ENCODE results near the gene LPIN3.

Gene LPIN3

DNA sequence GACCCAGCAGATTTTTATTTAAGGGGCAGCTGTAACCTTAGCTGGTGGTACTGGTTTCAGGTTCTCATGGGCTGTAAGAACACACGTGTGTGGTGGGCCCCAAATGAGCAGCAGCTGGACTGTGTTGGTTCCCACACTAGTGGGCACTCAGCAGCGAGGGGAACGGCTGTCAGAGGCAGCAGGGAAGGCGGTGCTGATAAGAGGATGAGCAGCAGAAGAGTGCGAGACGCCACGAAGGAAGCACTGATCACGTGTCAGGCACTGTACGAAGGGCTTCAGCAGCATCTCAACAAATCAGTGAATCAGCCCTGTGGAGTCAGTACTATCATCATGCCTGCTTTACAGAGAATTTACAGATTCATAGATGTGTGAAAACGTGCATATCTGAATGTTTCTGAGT, 67.0 kb downstream of the LPIN3 start:
- H3K4me2 ChIP-seq (ENCODE audit: low read length): no peak overlapping the region
- peaks cover 12% of the 10 kb centered on the region for H3K4me1 ChIP-seq (ENCODE audit: control insufficient read depth, insufficient read depth, low read length)
- H3K9ac ChIP-seq (ENCODE audit: low read depth, low read length): no peak overlapping the region
- no peak overlapping the region for H3K4me3 ChIP-seq (ENCODE audit: low read length)
- H3K27me3 ChIP-seq (ENCODE audit: control insufficient read depth, insufficient read depth, low read length): no peaks in the 10 kb centered on the region
- peaks cover 77% of the 10 kb centered on the region for H3K36me3 ChIP-seq (ENCODE audit: insufficient read depth, low read length)
- no peaks in the 10 kb centered on the region for H3K9me3 ChIP-seq (replicated peaks; ENCODE audit: low read length)

DNA sequence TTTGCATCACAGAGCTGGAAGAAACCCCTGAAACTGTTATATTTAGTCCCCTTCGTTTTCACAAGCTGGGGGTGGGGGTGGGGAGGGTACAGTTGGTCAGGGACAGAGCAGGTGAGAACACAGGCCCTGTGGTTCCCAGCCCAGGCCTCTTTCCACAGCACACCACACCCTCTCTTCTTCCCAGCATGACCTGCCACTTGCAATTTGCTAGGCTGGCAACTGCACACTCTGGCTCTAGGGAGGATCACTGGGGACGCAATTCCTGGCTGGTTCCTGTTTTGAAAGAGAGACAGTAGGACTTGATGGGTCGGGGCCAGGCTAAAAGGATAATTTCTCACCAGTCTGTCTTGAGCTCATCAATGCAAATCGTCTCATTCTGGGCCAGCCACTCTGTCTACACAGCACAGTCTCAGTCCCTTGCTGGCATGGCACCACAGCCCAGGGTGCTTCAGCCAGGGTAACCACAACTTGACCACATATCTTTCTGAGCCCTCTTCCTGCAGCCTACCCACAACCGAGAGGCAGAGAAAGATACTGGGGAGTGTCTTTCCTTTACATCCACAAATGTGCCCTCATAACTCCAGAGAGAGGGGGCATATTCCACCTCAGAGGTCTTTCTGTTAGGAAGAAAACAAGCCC, 67.7 kb downstream of the LPIN3 start:
- no peak overlapping the region for H3K9ac ChIP-seq (ENCODE audit: low read depth, low read length)
- no peaks in the 10 kb centered on the region for H3K27me3 ChIP-seq (ENCODE audit: control insufficient read depth, insufficient read depth, low read length)
- peaks cover 12% of the 10 kb centered on the region for H3K4me1 ChIP-seq (ENCODE audit: control insufficient read depth, insufficient read depth, low read length)
- peaks cover 78% of the 10 kb centered on the region for H3K36me3 ChIP-seq (ENCODE audit: insufficient read depth, low read length)
- H3K4me2 ChIP-seq (ENCODE audit: low read length): no peak overlapping the region
- no peak overlapping the region for H3K4me3 ChIP-seq (ENCODE audit: low read length)
- no peaks in the 10 kb centered on the region for H3K9me3 ChIP-seq (replicated peaks; ENCODE audit: low read length)

DNA sequence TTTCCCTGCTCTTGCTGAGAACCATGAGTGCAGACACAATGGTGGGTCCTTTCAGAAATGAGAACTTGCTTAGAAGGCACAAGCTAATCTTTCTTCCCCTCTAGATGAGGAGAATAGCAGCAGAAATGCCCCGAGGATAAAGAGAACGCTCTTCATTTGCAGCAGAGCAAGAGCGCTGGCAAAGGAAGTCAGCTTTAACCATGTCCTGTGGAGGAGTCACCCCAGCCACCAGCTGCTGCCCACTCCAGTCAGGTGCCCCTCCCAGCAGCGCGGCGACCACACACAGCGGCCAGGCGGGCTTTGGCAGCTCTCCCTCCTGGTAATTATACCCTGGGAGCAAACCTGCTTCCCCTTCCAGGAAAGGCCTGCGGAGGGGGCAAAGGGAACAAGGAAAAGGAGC, 68.4 kb downstream of the LPIN3 start:
- Histone ChIP-seq H3K4me2 (ENCODE audit: low read length) (no peak overlapping the region), H3K4me1 (ENCODE audit: control insufficient read depth, insufficient read depth, low read length) (peaks cover 12% of the 10 kb centered on the region), H3K9ac (ENCODE audit: low read depth, low read length) (no peak overlapping the region), H3K9me3 (replicated peaks; ENCODE audit: low read length) (no peaks in the 10 kb centered on the region), H3K36me3 (ENCODE audit: insufficient read depth, low read length) (peaks cover 78% of the 10 kb centered on the region), H3K4me3 (ENCODE audit: low read length) (no peak overlapping the region), H3K27me3 (ENCODE audit: control insufficient read depth, insufficient read depth, low read length) (no peaks in the 10 kb centered on the region)
